Right atrium auricular region (tissue), 2 donors: ENCODE measurements around the gene TRMT1. TPM values are rescaled to one million over a fixed set of nuclear protein-coding genes. Genes with fewer than 3 reads are reported as not detected.

ENCODE experiments used
- DNase-seq: peaks from one replicate; pipeline ENCODE4 v3.0.0-alpha.2; 2019; ENCODE audit warnings: low spot score
- H3K27ac ChIP-seq, 2 donors: fragments of 200-600 bp; sonication (generic); 1 replicate in 1 of 2; 2 replicates in 1 of 2; pipeline ENCODE4 v1.5.1; 2016 to 2019
- H3K27me3 ChIP-seq, 2 donors: fragments of 200-600 bp; sonication (generic); one replicate each; pipeline versions ENCODE4 v1.5.1 to v1.6.0; 2017 to 2019
- H3K36me3 ChIP-seq: fragments of 200-600 bp; sonication (generic); one replicate; pipeline ENCODE4 v1.5.1; 2016
- H3K4me1 ChIP-seq, 2 donors: fragments of 200-600 bp; sonication (generic); one replicate each; pipeline versions ENCODE4 v1.5.1 to v1.6.0; 2017 to 2019
- H3K4me3 ChIP-seq, 2 donors: fragments of 200-600 bp; sonication (generic); 1 replicate in 1 of 2; 2 replicates in 1 of 2; pipeline ENCODE4 v1.5.1; 2017 to 2019; ENCODE audit warnings: mild to moderate bottlenecking in 1 of 2, moderate library complexity in 1 of 2
- H3K9me3 ChIP-seq, 2 donors: fragments of 200-600 bp; sonication (generic); one replicate each; pipeline ENCODE4 v1.5.1; 2019
- total RNA-seq, 2 donors: library from RNA; depleted of rRNA; stranded (reverse); fragments of >200 nt; gene quantifications; one replicate each; pipeline ENCODE4 v1.1.0, GENCODE V29; 2016
- TF ChIP-seq, protein P1 (sequence below), 2 donors: fragments of 200-600 bp; sonication (generic); IDR thresholded peaks; one replicate each; pipeline ENCODE4 v1.5.1; 2019; ENCODE audit warnings: antibody characterized with exemption in 2 of 2

The TRMT1 gene
- total RNA-seq, 2 donors from 2014 or later = 13.6 to 15.0 TPM

DNA sequence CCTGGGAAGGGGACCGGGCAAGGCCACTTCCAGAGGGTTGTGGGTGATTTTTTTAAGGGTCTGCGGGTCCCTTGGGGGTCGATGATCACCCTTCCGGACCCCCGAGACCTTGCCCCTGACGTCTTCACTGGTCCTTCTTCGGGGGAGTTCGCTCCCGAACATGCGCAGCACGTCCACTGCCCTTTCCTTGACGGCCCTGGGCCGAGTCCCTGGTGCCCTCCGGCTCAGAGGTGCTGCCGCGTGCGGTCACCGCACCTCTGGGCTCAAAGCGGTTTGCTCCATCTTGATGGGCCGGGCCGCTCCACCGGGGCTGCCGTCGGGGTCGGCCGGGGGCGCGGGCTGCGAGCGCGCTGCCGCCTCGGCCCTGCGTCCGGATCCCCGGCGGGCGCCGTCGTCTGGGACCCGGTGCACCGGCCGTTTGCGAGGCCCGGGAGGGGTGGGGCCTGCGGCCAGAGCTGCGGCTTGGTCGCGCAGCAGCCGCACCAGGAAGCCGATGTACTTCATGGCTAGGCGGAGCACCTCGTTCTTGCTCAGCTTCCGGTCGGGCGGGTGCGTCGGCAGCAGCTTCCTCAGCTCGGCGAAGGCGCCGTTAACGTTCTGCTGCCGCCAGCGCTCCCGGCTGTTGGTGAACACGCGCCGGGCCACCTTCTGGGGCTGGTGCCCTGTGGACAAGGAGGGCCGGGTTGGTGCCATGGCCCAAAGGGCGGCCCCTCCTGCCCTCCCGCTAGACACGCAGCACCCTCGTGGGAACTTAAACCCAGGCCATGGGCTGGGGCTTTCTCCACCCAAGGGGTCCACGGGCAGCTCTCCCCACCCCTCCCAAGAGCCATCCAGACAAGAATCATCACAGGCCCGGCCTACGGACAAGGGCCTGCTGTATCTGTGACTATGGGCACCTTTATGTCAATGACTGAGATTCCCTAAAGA, 17.2 kb downstream of the TRMT1 start:
- H3K4me3 ChIP-seq = peak overlapping the region; percentile 22 to 50
- no peaks in the 10 kb centered on the region for H3K27me3 ChIP-seq
- no peak for DNase-seq
- peaks cover 0 to 94% of the 10 kb centered on the region in 2 donors for H3K4me1 ChIP-seq
- TF ChIP-seq, protein P1, sequence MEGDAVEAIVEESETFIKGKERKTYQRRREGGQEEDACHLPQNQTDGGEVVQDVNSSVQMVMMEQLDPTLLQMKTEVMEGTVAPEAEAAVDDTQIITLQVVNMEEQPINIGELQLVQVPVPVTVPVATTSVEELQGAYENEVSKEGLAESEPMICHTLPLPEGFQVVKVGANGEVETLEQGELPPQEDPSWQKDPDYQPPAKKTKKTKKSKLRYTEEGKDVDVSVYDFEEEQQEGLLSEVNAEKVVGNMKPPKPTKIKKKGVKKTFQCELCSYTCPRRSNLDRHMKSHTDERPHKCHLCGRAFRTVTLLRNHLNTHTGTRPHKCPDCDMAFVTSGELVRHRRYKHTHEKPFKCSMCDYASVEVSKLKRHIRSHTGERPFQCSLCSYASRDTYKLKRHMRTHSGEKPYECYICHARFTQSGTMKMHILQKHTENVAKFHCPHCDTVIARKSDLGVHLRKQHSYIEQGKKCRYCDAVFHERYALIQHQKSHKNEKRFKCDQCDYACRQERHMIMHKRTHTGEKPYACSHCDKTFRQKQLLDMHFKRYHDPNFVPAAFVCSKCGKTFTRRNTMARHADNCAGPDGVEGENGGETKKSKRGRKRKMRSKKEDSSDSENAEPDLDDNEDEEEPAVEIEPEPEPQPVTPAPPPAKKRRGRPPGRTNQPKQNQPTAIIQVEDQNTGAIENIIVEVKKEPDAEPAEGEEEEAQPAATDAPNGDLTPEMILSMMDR (IDR thresholded peaks at IDR 0.05) = no peak
- peak overlapping the region; percentile 84 to 85 for H3K27ac ChIP-seq
- H3K36me3 ChIP-seq = peaks cover 6% of the 10 kb centered on the region
- H3K9me3 ChIP-seq = no peaks in the 10 kb centered on the region

DNA sequence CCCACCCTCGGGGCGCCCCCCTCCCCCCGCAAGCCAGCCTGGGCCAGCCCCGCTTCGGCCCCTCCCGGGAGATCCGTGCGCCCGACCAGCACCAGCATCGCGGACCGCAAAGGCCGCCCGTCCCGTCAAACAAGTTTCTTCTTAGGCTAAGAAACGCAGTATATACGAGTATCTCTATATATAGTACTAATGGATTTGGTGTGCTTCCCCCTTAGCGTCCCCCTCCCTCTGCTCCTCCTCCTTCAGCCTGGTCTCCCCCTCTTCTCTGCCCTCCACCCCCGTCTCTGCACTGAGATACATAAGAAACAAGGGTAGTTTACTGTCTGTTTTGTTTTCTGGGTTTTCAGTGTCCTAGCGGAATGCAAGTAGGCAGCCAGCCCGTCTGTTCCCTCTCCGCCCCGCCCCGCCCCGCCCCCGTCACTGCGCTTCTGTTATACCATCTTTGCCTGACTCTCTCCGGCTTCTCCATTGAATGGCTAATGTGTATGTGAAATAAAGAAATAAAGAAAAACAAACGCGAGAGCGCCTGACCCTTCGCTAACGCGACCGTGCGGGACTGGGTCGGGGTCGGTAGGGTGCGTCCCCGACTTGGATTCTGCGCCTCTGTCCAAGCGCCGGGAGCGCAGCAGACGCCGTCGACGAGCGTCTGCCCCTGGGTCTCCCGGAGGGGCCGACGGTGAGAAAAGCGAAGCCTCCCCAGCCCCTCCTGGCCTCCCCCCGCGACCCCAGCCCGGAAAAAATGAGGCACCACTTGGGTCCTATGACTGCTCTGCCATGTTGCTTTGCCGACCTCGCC, 18.1 kb downstream of the TRMT1 start:
- Histone ChIP-seq H3K27me3 (no peaks in the 10 kb centered on the region), H3K4me1 (peaks cover 0 to 95% of the 10 kb centered on the region in 2 donors), H3K4me3 (peak overlapping the region; percentile 22 to 50), H3K27ac (peak overlapping the region; percentile 84 to 85), H3K9me3 (no peaks in the 10 kb centered on the region), H3K36me3 (peaks cover 6% of the 10 kb centered on the region)
- TF ChIP-seq, protein P1 (IDR thresholded peaks at IDR 0.05) = no peak
- no peak for DNase-seq

DNA sequence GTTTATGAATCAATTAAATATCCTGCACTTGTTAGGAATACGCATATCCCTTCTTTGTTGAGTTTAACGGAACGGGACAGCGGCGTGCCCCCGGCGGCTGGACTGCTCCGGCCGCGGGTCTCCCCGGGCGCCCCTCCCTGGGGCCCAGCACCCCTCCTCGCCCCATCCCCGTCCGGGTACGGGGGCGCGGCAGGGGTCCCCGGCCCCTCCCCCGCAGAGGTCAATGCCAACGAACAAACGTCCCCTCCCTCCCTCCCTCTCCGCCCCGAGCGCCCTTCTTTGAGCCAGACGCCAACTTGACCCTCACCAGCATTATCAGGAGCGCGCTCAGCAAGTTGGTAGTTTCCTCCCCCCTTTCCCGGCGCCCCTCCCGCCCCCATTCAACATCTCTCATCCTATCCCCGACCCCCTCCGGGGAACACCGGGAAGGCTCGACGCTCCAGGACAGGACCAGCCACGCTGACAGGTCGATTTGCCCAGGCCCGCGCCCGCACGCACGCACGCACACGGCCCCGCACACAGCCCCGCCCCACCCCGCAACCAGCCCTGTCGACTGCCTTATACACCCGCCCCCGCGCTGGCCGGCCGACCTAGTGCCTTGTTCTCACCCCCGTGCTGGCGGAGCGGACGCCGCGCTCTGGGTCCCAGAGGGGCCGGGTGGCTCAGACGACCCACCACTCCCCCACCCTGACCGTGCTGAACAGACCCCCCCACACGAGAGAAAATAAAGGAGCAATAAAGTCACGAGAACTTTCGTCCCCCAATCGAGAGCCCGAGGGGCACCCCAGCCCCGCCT, 18.9 kb downstream of the TRMT1 start:
- no peak for DNase-seq
- no peaks in the 10 kb centered on the region for H3K27me3 ChIP-seq
- peak overlapping the region; percentile 84 to 85 for H3K27ac ChIP-seq
- H3K36me3 ChIP-seq = peaks cover 6% of the 10 kb centered on the region
- peaks cover 0 to 93% of the 10 kb centered on the region in 2 donors for H3K4me1 ChIP-seq
- TF ChIP-seq, protein P1 (IDR thresholded peaks at IDR 0.05) = no peak
- peak overlapping the region; percentile 22 to 50 for H3K4me3 ChIP-seq
- no peaks in the 10 kb centered on the region for H3K9me3 ChIP-seq

DNA sequence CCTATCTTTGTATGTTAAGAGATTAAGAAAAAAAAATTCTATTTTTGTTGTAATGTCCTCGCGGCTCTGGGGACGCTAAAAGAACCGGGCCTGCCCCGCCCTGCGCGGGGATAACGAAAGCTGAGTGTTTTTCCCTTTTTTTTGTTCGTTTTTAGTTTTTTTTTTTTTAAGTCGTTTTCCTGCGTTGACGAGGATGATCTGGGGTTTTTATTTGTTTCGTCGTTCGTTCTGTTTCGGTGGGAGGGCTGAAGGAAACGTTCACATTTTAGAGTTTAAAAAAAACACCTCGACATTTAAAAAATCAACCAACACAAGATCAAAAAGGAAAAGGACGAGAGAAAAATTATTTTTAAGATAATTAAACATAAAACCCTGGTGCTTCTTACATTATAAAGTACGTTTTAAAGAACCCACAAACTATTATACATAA, 19.5 kb downstream of the TRMT1 start:
- DNase-seq = no peak
- no peaks in the 10 kb centered on the region for H3K27me3 ChIP-seq
- peaks cover 6% of the 10 kb centered on the region for H3K36me3 ChIP-seq
- peaks cover 0 to 93% of the 10 kb centered on the region in 2 donors for H3K4me1 ChIP-seq
- TF ChIP-seq, protein P1 (IDR thresholded peaks at IDR 0.05) = no peak
- peak overlapping the region; percentile 22 to 50 for H3K4me3 ChIP-seq
- H3K9me3 ChIP-seq = no peaks in the 10 kb centered on the region
- H3K27ac ChIP-seq = peak overlapping the region; percentile 84 to 85
